A549 (cell line): ENCODE measurements around the gene NTN1. TPM values are rescaled to one million over a fixed set of nuclear protein-coding genes. Genes with fewer than 3 reads are reported as not detected.

Experiments
- ATAC-seq, 2 experiments: fragments of 200-7000 bp in 1 of 2; fragments of >200 bp in 1 of 2; cut with Nextera tagmentation in 1 of 2; cut with Tn5 transposase in 1 of 2; 3 replicates each; pipeline versions ENCODE4 v1.8.0 to v1.9.1; 2018 to 2020; ENCODE audit warnings: mild to moderate bottlenecking in 1 of 2, moderate library complexity in 1 of 2
- CTCF ChIA-PET: fragments of 300-600 bp; sonication (Branson Sonifier 250); formaldehyde crosslinking; extraction: SDS; loops from one replicate; lab custom pipeline; 2021; ENCODE audit warnings: antibody characterized with exemption, inconsistent platforms; lab: Yijun Ruan, JAX
- POLR2A ChIA-PET: fragments of 350-600 bp; formaldehyde crosslinking; extraction: SDS; loops from one replicate; lab custom pipeline; 2021; ENCODE audit warnings: antibody characterized with exemption, inconsistent platforms; lab: Yijun Ruan, JAX
- DNase-seq, 2 experiments: peaks; one replicate each; pipeline versions ENCODE4 v3.0.0 to v3.0.0-alpha.2; 2011 to 2016; ENCODE audit warnings: low read depth in 1 of 2, low spot score in 1 of 2
- FAIRE-seq: peaks from 2 replicates; lab custom pipeline; 2011; peaks lifted over from hg19 to GRCh38; lab: Jason Lieb, UNC
- H3K27ac ChIP-seq, 2 experiments: fragments of >200 bp; sonication (Bioruptor Twin); formaldehyde crosslinking; 3 replicates each; pipeline ENCODE4 v1.5.1; 2016 to 2017
- H3K4me1 ChIP-seq: fragments of >200 bp; sonication (Bioruptor Twin); formaldehyde crosslinking; 3 replicates; pipeline ENCODE4 v1.6.1; 2016
- H3K4me2 ChIP-seq: fragments of >200 bp; sonication (Bioruptor Twin); formaldehyde crosslinking; 3 replicates; pipeline ENCODE4 v1.6.1; 2016
- H3K4me3 ChIP-seq: fragments of >200 bp; sonication (Bioruptor Twin); formaldehyde crosslinking; 3 replicates; pipeline ENCODE4 v1.5.1; 2016
- H3K9me3 ChIP-seq: fragments of >200 bp; sonication (Bioruptor Twin); formaldehyde crosslinking; 3 replicates; pipeline ENCODE4 v1.6.1; 2016
- BCL3 ChIP-seq: fragments of >200 bp; sonication (Bioruptor Twin); formaldehyde crosslinking; IDR thresholded peaks from 3 replicates; pipeline ENCODE4 v1.6.1; 2016
- CTCF ChIP-seq: fragments of >200 bp; sonication (Bioruptor Twin); formaldehyde crosslinking; IDR thresholded peaks from 3 replicates; pipeline ENCODE4 v1.5.1; 2016
- EHMT2 ChIP-seq: fragments of 200-600 bp; sonication (generic); IDR thresholded peaks from 2 replicates; pipeline ENCODE4 v1.6.1; 2016; ENCODE audit warnings: antibody characterized with exemption, low read depth, mild to moderate bottlenecking, moderate library complexity
- ESRRA ChIP-seq: fragments of 150-350 bp; IDR thresholded peaks from 2 replicates; pipeline ENCODE4 v1.6.1; 2014; ENCODE audit warnings: mild to moderate bottlenecking, low read length, borderline replicate concordance
- FOSB ChIP-seq: fragments of 250-450 bp; sonication (Bioruptor Pico); IDR thresholded peaks from 2 replicates; pipeline ENCODE4 v1.5.0; 2020; ENCODE audit warnings: mild to moderate bottlenecking, moderate library complexity
- FOSL2 ChIP-seq, 2 experiments: fragments of 450-650 bp in 1 of 2; fragments of >200 bp in 1 of 2; sonication (Bioruptor Twin) in 1 of 2; formaldehyde crosslinking; IDR thresholded peaks; 2 replicates each; pipeline versions ENCODE4 v1.5.0 to v1.6.1; 2016 to 2020; ENCODE audit warnings: mild to moderate bottlenecking in 1 of 2, moderate library complexity in 1 of 2
- GATA3 ChIP-seq: IDR thresholded peaks from 2 replicates; pipeline ENCODE4 v1.6.1; 2012; ENCODE audit warnings: borderline replicate concordance
- HDAC2 ChIP-seq: fragments of 200-600 bp; sonication (generic); IDR thresholded peaks from 2 replicates; pipeline ENCODE4 v1.6.1; 2016
- MYC ChIP-seq: IDR thresholded peaks from 2 replicates; pipeline ENCODE4 v1.6.1; 2012; ENCODE audit warnings: mild to moderate bottlenecking, inconsistent platforms, low read length, improper control_type of control experiment, borderline replicate concordance
- NFE2L2 ChIP-seq: fragments of 150-350 bp; conservative IDR thresholded peaks from 2 replicates; pipeline ENCODE4 v1.6.1; 2014; ENCODE audit warnings: low read length
- NR3C1 ChIP-seq: fragments of >200 bp; sonication (Bioruptor Twin); formaldehyde crosslinking; IDR thresholded peaks from 3 replicates; pipeline ENCODE4 v1.6.1; 2017
- PHF8 ChIP-seq: fragments of 200-600 bp; sonication (generic); IDR thresholded peaks from 2 replicates; pipeline ENCODE4 v1.6.1; 2016; ENCODE audit warnings: low read depth, mild to moderate bottlenecking, antibody characterized with exemption, moderate library complexity, borderline replicate concordance
- RAD21 ChIP-seq, 2 experiments: fragments of >200 bp in 1 of 2; sonication (Bioruptor Twin) in 1 of 2; formaldehyde crosslinking in 1 of 2; IDR thresholded peaks in 1 of 2; conservative IDR thresholded peaks in 1 of 2; 2 replicates in 1 of 2; 3 replicates in 1 of 2; pipeline ENCODE4 v1.6.1; 2012 to 2018; ENCODE audit warnings: inconsistent platforms in 1 of 2
- REST ChIP-seq: fragments of 200-600 bp; sonication (generic); IDR thresholded peaks from 2 replicates; pipeline ENCODE4 v1.6.1; 2016; ENCODE audit warnings: antibody characterized with exemption, mild to moderate bottlenecking, moderate library complexity
- WGBS: methylation state at CpG from one replicate; pipeline ENCODE4 v1.1.6; 2017; ENCODE audit errors: missing lambda C conversion rate; 5-methylcytosine and 5-hydroxymethylcytosine counted together
- polyA plus RNA-seq, 4 experiments: library from polyadenylated mRNA; depleted of rRNA in 3 of 4; stranded (reverse); fragments of >200 nt; fragmentation: RNase III in 1 of 4; extraction: RNeasy Plus Mini Kit Qiagen cat#74134 plus additional on column Dnase treatment in 1 of 4; gene quantifications; 2 replicates in 3 of 4; 3 replicates in 1 of 4; pipeline ENCODE4 v1.2.3, GENCODE V29; 2011 to 2017

NTN1 gene
- polyA plus RNA-seq, 2 of the 4 experiments (the other 2 are of a cell fraction) = 0.12 to 0.13 TPM

GRCh38 chr17:9206741-9207332 is 185.5 kb downstream of the NTN1 start:
- ChIA-PET CTCF (interaction anchor here (1.3 kb wide), 1 partner anchor 8 kb away, joined by 4 read pairs; no protein-coding TSS in a partner anchor), POLR2A (no interaction called here)
- FAIRE-seq = no peak
- Histone ChIP-seq H3K4me3 (no peak overlapping the region), H3K9me3 (no peaks in the 10 kb centered on the region), H3K4me2 (peak overlapping the region; percentile 34; the same call in 2 of the 3 replicates), H3K27ac (no peak overlapping the region), H3K4me1 (no peaks in the 10 kb centered on the region)
- DNase-seq = no peak
- no peak; a peak in 1 of 6 replicates for ATAC-seq
- WGBS = 26% methylated on average over 14 of the region's 14 CpGs
- TF ChIP-seq MYC = no peak
- TF ChIP-seq CTCF = no peak
- TF ChIP-seq FOSL2 (IDR thresholded peaks at IDR 0.05) = no peak
- no peak for TF ChIP-seq FOSL2 (CRISPR knock-in tag; IDR thresholded peaks at IDR 0.05)
- TF ChIP-seq EHMT2 = no peak
- no peak for TF ChIP-seq ESRRA
- TF ChIP-seq, all 56 proteins: peak for 0

- no peak overlapping the region for H3K27ac ChIP-seq
- ChIA-PET CTCF (interaction anchor here (1.3 to 1.4 kb wide), 2 partner anchors 10 to 18 kb away, joined by 3 to 4 read pairs; no protein-coding TSS in a partner anchor), POLR2A (no interaction called here)
- no peaks in the 10 kb centered on the region for H3K4me1 ChIP-seq
- no peak overlapping the region for H3K4me2 ChIP-seq
- H3K4me3 ChIP-seq = no peak overlapping the region
- 81% methylated on average over 10 of the region's 10 CpGs for WGBS
- FAIRE-seq = no peak
- TF ChIP-seq GATA3 (no peak), FOSL2 (IDR thresholded peaks at IDR 0.05) (no peak), FOSL2 (CRISPR knock-in tag; IDR thresholded peaks at IDR 0.05) (no peak), REST (no peak), FOSB (CRISPR knock-in tag) (no peak), NR3C1 (no peak), RAD21 (conservative IDR thresholded peaks at IDR 0.05 in 1 of 2, IDR thresholded peaks at IDR 0.05 in 1 of 2) (no peak), HDAC2 (no peak), BCL3 (no peak), PHF8 (no peak), CTCF (no peak), NFE2L2 (no peak)
- no peak for DNase-seq
- no peaks in the 10 kb centered on the region for H3K9me3 ChIP-seq
- no peak for ATAC-seq
Measured at GRCh38 chr17:9208381-9209105, 187.2 kb downstream of the NTN1 start.
